ENCODE measurements around the gene KLHL3.

The KLHL3 gene

DNA sequence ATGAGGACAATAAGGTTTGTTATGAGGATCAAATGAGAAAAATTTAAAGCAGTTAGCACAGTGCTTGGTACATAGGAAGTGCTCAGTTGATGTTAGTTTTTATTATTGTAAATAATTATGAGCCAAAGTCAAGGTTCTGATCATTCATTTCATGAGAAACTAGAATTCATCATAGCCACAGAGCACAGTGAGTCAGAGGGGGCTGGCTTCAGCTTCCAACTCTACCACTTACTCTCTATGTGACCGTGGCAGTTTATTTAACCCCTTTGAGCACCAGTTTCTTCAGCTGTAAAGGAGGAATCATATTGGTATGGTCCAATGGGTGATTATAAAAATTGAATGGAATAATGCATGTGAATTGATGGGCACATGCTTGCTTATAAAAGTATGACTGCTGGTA, 39.4 kb downstream of the KLHL3 start:
- no peak overlapping the region for H3K4me3 ChIP-seq (ENCODE audit: low read depth in 1 of 5, low read length in 5 of 5)
- no peaks in the 10 kb centered on the region for H3K9me3 ChIP-seq (ENCODE audit: control insufficient read depth in 5 of 5, low read length in 5 of 5)
- H3K27me3 ChIP-seq (ENCODE audit: control insufficient read depth in 5 of 5, insufficient read depth in 4 of 5, low read length in 5 of 5) = no peaks in the 10 kb centered on the region
- H3K9ac ChIP-seq (ENCODE audit: low read length in 5 of 5) = no peak overlapping the region
- peak overlapping the region; percentile 39 for H3K27ac ChIP-seq (ENCODE audit: low read depth, low read length)
- H3K36me3 ChIP-seq (ENCODE audit: control insufficient read depth in 5 of 5, insufficient read depth in 5 of 5, low read length in 5 of 5) = peaks cover 0 to 11% (median 6%) of the 10 kb centered on the region in 5 donors
- H3K4me1 ChIP-seq (ENCODE audit: control insufficient read depth in 5 of 5, insufficient read depth in 5 of 5, low read length in 5 of 5) = peaks cover 3 to 49% (median 13%) of the 10 kb centered on the region in 5 donors

DNA sequence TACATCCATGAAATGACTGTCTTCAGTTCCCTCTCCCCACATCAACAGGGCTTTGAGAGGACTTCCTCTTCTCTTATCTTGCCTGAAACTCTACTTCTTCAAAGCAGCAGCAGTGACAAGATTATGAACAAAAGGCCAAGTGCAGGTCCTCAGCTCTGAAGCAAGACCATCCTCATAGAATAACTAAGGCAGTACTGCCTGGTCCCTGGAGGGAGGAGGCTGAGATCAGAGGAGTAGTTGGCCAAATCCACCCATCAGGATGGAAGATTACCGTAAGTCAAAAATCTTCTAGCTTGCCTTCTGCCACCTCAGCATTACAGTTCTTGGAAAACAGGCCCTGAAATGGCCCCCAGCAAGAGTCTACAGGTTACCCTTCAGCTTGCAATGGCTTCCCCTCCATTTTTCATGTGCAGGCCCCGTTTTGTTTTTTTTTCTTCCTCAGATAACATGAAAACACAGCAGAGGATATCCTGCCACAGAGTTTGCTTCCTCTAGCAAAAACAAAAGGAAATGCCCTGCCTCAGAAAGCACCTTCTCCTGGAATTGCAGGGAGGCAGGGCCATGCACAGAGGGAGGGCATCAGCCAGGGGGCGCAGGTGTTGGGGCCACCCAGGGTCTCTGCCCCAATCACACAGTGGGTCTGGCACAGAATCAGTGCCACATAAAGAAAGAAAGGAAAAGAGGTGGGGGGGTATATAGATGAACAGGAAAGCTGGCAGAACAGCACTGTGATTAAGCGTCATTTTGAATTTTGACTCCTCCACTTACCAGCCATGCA, 40.0 kb downstream of the KLHL3 start:
- no peaks in the 10 kb centered on the region for H3K9me3 ChIP-seq (ENCODE audit: control insufficient read depth in 5 of 5, low read length in 5 of 5)
- peaks cover 3 to 49% (median 13%) of the 10 kb centered on the region in 5 donors for H3K4me1 ChIP-seq (ENCODE audit: control insufficient read depth in 5 of 5, insufficient read depth in 5 of 5, low read length in 5 of 5)
- no peaks in the 10 kb centered on the region for H3K27me3 ChIP-seq (ENCODE audit: control insufficient read depth in 5 of 5, insufficient read depth in 4 of 5, low read length in 5 of 5)
- H3K36me3 ChIP-seq (ENCODE audit: control insufficient read depth in 5 of 5, insufficient read depth in 5 of 5, low read length in 5 of 5) = peaks cover 0 to 11% (median 7%) of the 10 kb centered on the region in 5 donors
- H3K27ac ChIP-seq (ENCODE audit: low read depth, low read length) = peak overlapping the region; percentile 39
- H3K9ac ChIP-seq (ENCODE audit: low read length in 5 of 5) = no peak overlapping the region
- no peak overlapping the region for H3K4me3 ChIP-seq (ENCODE audit: low read depth in 1 of 5, low read length in 5 of 5)

DNA sequence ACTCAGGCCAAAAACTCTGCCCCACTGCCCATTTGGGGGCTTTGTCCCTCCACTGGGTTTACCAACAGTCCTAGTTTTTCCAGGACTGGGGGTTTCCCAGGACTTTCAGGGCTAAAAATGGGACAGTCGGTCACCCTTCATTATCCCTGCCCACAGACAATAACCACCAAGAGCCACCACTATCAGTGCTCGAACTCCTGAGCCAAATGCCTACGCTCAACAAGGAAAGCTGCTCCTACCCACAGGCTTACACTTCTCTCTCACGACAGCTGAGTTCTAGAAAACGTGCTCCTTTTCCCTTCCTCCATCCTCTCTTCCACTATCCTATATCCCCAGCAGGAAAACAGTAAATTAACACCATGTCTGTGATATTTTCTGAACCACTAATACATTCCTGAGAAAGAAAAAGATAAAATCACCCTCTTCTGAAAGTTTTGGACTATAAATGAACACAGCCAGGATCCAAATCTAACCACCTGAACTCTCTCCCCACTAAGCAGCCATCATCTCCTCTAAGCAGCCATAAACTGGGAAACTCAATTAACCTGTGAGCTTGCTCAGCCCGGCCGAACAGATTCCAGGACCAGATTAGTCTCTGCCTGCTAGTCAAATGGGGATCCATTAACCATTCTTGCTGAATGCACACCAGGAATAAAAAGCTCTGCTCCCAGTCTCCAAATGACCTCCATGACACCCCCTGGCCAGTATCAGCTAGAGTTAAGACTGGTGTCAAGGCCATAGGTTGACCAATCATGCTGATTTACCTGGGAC, 41.8 kb downstream of the KLHL3 start:
- H3K4me3 ChIP-seq (ENCODE audit: low read depth in 1 of 5, low read length in 5 of 5) = no peak overlapping the region
- peaks cover 0 to 16% (median 8%) of the 10 kb centered on the region in 5 donors for H3K36me3 ChIP-seq (ENCODE audit: control insufficient read depth in 5 of 5, insufficient read depth in 5 of 5, low read length in 5 of 5)
- H3K4me1 ChIP-seq (ENCODE audit: control insufficient read depth in 5 of 5, insufficient read depth in 5 of 5, low read length in 5 of 5) = peaks cover under 1 to 37% (median 3%) of the 10 kb centered on the region in 5 donors
- no peaks in the 10 kb centered on the region for H3K9me3 ChIP-seq (ENCODE audit: control insufficient read depth in 5 of 5, low read length in 5 of 5)
- H3K27me3 ChIP-seq (ENCODE audit: control insufficient read depth in 5 of 5, insufficient read depth in 4 of 5, low read length in 5 of 5) = no peaks in the 10 kb centered on the region
- H3K27ac ChIP-seq (ENCODE audit: low read depth, low read length) = no peak overlapping the region
- no peak overlapping the region for H3K9ac ChIP-seq (ENCODE audit: low read length in 5 of 5)

DNA sequence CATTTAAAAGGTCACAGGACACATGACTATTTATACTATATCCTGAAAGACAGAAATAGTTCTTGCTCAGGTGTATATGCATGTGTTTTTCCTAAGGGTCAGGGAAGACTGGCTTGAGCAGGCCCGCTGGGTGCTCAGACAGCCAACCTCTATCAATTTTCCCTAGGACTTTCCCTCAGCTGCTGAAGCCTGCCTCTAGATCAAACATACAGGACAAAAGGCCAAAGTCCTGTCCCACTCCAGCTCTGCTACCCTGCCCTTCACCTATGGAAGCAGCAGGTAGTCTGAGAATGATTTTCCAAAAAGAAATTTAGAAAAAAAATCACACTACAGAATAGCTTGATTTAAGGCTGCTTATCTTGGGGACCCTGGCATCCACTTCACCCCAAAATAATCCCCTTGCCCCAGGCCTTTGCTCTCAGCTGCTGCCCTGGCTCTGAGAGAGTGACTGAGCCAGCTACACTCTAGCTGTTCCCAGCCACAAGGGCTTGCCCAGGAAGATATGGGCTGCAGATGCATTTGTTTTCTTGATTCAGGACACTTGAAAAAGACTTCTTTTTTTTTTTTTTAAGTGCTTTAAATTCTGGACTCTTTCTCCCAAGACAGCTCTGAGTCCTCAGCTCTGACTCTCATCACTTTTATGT, 42.5 kb downstream of the KLHL3 start:
- Histone ChIP-seq H3K27ac (ENCODE audit: low read depth, low read length) (no peak overlapping the region), H3K4me1 (ENCODE audit: control insufficient read depth in 5 of 5, insufficient read depth in 5 of 5, low read length in 5 of 5) (peaks cover 0 to 35% (median 3%) of the 10 kb centered on the region in 5 donors), H3K9ac (ENCODE audit: low read length in 5 of 5) (no peak overlapping the region), H3K9me3 (ENCODE audit: control insufficient read depth in 5 of 5, low read length in 5 of 5) (no peaks in the 10 kb centered on the region), H3K36me3 (ENCODE audit: control insufficient read depth in 5 of 5, insufficient read depth in 5 of 5, low read length in 5 of 5) (peaks cover 0 to 16% (median 8%) of the 10 kb centered on the region in 5 donors), H3K4me3 (ENCODE audit: low read depth in 1 of 5, low read length in 5 of 5) (no peak overlapping the region), H3K27me3 (ENCODE audit: control insufficient read depth in 5 of 5, insufficient read depth in 4 of 5, low read length in 5 of 5) (no peaks in the 10 kb centered on the region)

DNA sequence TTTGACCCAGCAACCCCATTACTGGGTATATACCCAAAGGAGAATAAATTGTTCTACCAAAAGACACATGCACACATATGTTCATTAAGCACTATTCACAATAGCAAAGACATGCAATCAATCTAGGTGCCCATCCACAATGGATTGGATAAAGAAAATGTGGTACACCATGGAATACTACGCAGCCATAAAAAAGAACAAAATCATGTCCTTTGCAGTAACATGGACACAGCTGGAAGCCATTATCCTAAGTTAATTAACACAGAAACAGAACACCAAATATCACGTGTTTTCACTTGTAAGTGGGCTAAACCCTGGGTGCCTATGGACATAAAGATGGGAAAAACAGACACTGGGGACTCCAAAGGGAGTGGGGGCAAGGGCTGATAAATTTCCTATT, 46.6 kb downstream of the KLHL3 start:
- Histone ChIP-seq H3K9ac (ENCODE audit: low read length in 5 of 5) (no peak overlapping the region), H3K36me3 (ENCODE audit: control insufficient read depth in 5 of 5, insufficient read depth in 5 of 5, low read length in 5 of 5) (peaks cover 0 to 24% (median 13%) of the 10 kb centered on the region in 5 donors), H3K27ac (ENCODE audit: low read depth, low read length) (no peak overlapping the region), H3K27me3 (ENCODE audit: control insufficient read depth in 5 of 5, insufficient read depth in 4 of 5, low read length in 5 of 5) (no peaks in the 10 kb centered on the region), H3K4me1 (ENCODE audit: control insufficient read depth in 5 of 5, insufficient read depth in 5 of 5, low read length in 5 of 5) (peaks cover 0 to 19% (median 2%) of the 10 kb centered on the region in 5 donors), H3K4me3 (ENCODE audit: low read depth in 1 of 5, low read length in 5 of 5) (no peak overlapping the region), H3K9me3 (ENCODE audit: control insufficient read depth in 5 of 5, low read length in 5 of 5) (no peaks in the 10 kb centered on the region)

DNA sequence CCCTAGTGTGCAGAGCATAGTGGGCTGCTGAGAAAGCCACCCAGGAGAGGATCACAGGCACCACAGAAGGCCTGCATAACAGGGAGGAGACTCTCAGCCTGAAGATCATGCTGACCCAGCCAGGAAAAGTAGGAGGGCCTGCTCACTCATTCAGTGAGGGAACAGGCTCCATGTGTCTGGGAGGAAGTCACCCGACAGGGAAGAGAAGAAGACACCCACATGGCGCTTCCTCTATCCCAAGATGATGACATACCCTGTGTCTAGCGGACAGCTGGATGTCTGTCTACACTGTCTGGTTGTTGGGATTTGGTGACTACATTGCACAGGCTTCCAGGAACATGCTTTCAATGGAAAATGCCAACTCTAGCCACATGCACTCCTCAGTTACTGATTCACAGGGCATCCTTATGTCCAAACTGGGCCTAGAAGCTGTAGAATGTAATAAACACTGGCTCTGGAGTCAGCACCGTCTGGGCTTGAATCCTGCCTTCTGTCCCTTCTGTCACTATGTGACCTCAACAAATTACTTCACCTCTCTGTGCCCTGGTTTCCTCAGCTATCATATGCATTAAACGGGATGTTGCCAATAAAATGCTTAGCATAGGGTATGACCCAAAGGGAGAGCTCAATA, 47.6 kb downstream of the KLHL3 start:
- Histone ChIP-seq H3K4me3 (ENCODE audit: low read depth in 1 of 5, low read length in 5 of 5) (no peak overlapping the region), H3K9me3 (ENCODE audit: control insufficient read depth in 5 of 5, low read length in 5 of 5) (no peaks in the 10 kb centered on the region), H3K27ac (ENCODE audit: low read depth, low read length) (no peak overlapping the region), H3K4me1 (ENCODE audit: control insufficient read depth in 5 of 5, insufficient read depth in 5 of 5, low read length in 5 of 5) (peaks cover 0 to 13% (median 2%) of the 10 kb centered on the region in 5 donors), H3K27me3 (ENCODE audit: control insufficient read depth in 5 of 5, insufficient read depth in 4 of 5, low read length in 5 of 5) (no peaks in the 10 kb centered on the region), H3K36me3 (ENCODE audit: control insufficient read depth in 5 of 5, insufficient read depth in 5 of 5, low read length in 5 of 5) (peaks cover 0 to 24% (median 13%) of the 10 kb centered on the region in 5 donors), H3K9ac (ENCODE audit: low read length in 5 of 5) (no peak overlapping the region)

DNA sequence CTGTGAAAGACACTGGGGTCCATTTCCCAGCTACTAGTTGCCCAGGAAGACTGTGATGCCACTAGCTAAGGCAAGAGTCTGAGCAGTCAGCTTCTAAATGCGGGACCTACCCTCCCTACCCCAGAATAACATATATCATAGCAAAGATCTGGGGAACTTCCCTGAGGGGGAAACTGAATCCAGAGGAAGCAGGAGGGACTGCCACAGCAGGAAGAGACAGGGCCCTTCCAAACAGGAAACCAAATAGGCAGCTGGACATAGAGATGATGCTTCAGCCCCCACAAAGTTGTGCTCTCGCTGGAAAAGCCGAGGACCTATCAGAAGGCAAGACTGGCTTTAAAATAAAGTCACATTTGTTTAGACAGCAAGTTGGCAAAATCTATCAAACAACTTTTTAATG, 51.1 kb downstream of the KLHL3 start:
- no peak overlapping the region for H3K9ac ChIP-seq (ENCODE audit: low read length in 5 of 5)
- no peak overlapping the region for H3K27ac ChIP-seq (ENCODE audit: low read depth, low read length)
- peaks cover 0 to 9% (median 8%) of the 10 kb centered on the region in 5 donors for H3K36me3 ChIP-seq (ENCODE audit: control insufficient read depth in 5 of 5, insufficient read depth in 5 of 5, low read length in 5 of 5)
- no peaks in the 10 kb centered on the region for H3K9me3 ChIP-seq (ENCODE audit: control insufficient read depth in 5 of 5, low read length in 5 of 5)
- no peak overlapping the region for H3K4me3 ChIP-seq (ENCODE audit: low read depth in 1 of 5, low read length in 5 of 5)
- no peaks in the 10 kb centered on the region for H3K27me3 ChIP-seq (ENCODE audit: control insufficient read depth in 5 of 5, insufficient read depth in 4 of 5, low read length in 5 of 5)
- peaks cover 0 to 13% (median under 1%) of the 10 kb centered on the region in 5 donors for H3K4me1 ChIP-seq (ENCODE audit: control insufficient read depth in 5 of 5, insufficient read depth in 5 of 5, low read length in 5 of 5)

DNA sequence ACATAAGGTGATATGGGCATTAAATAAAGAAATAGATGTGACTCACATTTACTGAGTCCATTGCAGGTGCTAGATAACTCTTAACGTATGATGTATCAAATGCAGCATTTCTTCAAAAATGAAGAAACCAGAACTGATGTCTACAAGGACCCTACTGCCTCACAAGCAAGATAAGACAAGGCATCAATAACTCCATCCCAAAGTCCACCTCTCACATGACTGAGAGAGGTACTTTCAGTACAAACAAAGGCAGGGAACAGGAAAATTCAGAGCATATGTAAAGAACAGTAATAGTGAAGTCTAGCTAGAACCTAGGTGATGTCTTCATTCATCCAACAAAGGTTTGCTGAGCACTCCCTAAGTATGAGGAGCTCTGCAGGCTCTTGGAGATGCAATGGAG, 54.7 kb downstream of the KLHL3 start:
- peaks cover 2 to 10% (median 4%) of the 10 kb centered on the region in 5 donors for H3K36me3 ChIP-seq (ENCODE audit: control insufficient read depth in 5 of 5, insufficient read depth in 5 of 5, low read length in 5 of 5)

DNA sequence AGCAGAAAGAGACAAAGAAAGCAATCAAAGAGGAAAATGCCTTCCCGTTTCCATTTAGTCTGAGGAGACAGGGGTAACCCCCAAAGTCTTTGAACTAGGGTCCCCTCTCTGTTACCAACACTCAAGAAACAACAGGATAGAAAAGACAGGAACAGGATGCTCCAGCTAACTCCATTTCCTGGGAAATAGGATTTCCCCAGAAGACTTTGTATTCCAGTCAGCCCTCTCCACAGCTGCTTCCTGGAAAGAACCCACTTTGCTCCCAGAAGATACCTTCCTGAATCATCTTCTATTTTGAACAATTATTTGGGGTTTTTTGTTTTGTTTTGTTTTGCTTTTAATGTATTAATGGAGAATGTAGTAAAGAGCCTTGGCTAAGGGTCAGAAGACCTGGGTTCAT, 56.0 kb downstream of the KLHL3 start:
- H3K4me1 ChIP-seq (ENCODE audit: control insufficient read depth in 5 of 5, insufficient read depth in 5 of 5, low read length in 5 of 5) = peaks cover 0 to 21% (median 2%) of the 10 kb centered on the region in 5 donors
- H3K27me3 ChIP-seq (ENCODE audit: control insufficient read depth in 5 of 5, insufficient read depth in 4 of 5, low read length in 5 of 5) = no peaks in the 10 kb centered on the region
- no peak overlapping the region for H3K9ac ChIP-seq (ENCODE audit: low read length in 5 of 5)
- H3K9me3 ChIP-seq (ENCODE audit: control insufficient read depth in 5 of 5, low read length in 5 of 5) = no peaks in the 10 kb centered on the region
- H3K36me3 ChIP-seq (ENCODE audit: control insufficient read depth in 5 of 5, insufficient read depth in 5 of 5, low read length in 5 of 5) = peaks cover 0 to 10% (median 4%) of the 10 kb centered on the region in 5 donors
- no peak overlapping the region for H3K4me3 ChIP-seq (ENCODE audit: low read depth in 1 of 5, low read length in 5 of 5)
- H3K27ac ChIP-seq (ENCODE audit: low read depth, low read length) = peak overlapping the region; percentile 20

More for the DNA sequence above, 54.7 kb downstream of the KLHL3 start:
- Histone ChIP-seq H3K27me3 (ENCODE audit: control insufficient read depth in 5 of 5, insufficient read depth in 4 of 5, low read length in 5 of 5) (no peaks in the 10 kb centered on the region), H3K4me1 (ENCODE audit: control insufficient read depth in 5 of 5, insufficient read depth in 5 of 5, low read length in 5 of 5) (peaks cover 0 to 21% (median 2%) of the 10 kb centered on the region in 5 donors), H3K27ac (ENCODE audit: low read depth, low read length) (no peak overlapping the region), H3K9me3 (ENCODE audit: control insufficient read depth in 5 of 5, low read length in 5 of 5) (no peaks in the 10 kb centered on the region), H3K4me3 (ENCODE audit: low read depth in 1 of 5, low read length in 5 of 5) (no peak overlapping the region), H3K9ac (ENCODE audit: low read length in 5 of 5) (no peak overlapping the region)
